ENCODE measurements around the gene FBXW12.

The FBXW12 gene

DNA sequence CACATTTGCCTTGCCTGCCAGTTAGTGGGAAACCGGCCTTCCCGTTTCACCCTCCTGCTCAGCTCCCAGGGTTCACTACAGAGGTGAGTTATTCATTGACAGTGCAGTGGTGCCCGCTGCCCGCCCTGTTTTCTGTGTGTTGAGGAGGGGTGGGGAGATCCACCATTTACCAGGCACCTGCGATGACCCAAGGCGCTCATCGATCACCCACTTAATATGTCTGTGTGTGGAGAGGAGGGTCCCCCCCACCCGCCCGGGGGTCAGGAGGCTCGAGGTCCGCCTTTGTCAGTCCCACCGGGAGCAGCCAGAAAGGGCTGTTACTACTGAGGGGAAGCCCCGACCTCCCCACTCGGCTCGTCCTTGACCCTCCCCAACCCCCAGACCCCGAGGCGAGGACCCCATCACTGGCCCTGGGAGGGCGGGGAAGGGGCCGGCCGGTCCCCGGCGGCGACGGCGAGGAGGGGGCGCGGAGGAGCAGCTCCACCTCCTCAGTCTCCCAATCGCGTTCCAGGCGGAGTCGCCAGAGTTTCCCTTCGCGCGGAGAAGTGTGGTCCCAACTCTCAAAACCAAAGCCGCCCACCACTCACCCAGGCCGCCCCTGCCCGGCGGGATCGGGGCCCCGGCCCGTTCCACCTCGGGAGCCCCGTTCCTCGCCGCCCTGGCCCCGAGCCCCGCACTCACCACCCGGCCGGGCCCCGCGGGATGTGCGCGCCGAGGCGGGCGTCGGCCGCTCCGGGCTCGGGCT is 56.7 kb downstream of the FBXW12 start:
- peak; percentile 66 to 67 for ATAC-seq (replicated peaks)
- no peak overlapping the region for H3K27ac Mint-ChIP-seq

GRCh38 chr3:48429317-48429959 is 57.4 kb downstream of the FBXW12 start:
- Mint-ChIP-seq H3K4me1 (peaks cover 14 to 19% of the 10 kb centered on the region in 2 donors), H3K27me3 (peaks cover 21 to 28% of the 10 kb centered on the region in 2 donors), H3K4me3 (peak overlapping the region; percentile 87 to 90), H3K36me3 (peaks cover 14 to 27% of the 10 kb centered on the region in 2 donors), H3K9me3 (no peaks in the 10 kb centered on the region), H3K27ac (peak overlapping the region; percentile 77)
- ATAC-seq (replicated peaks) (peak; percentile 68 to 75), DNase-seq (peak; percentile 18)

More for the DNA sequence above, 56.7 kb downstream of the FBXW12 start:
- DNase-seq, result no peak
- no peaks in the 10 kb centered on the region for H3K9me3 Mint-ChIP-seq
- peaks cover 21 to 28% of the 10 kb centered on the region in 2 donors for H3K27me3 Mint-ChIP-seq
- peaks cover 10 to 24% of the 10 kb centered on the region in 2 donors for H3K36me3 Mint-ChIP-seq
- H3K4me3 Mint-ChIP-seq, result peak overlapping the region; percentile 44 to 47
- peaks cover 14 to 19% of the 10 kb centered on the region in 2 donors for H3K4me1 Mint-ChIP-seq

DNA sequence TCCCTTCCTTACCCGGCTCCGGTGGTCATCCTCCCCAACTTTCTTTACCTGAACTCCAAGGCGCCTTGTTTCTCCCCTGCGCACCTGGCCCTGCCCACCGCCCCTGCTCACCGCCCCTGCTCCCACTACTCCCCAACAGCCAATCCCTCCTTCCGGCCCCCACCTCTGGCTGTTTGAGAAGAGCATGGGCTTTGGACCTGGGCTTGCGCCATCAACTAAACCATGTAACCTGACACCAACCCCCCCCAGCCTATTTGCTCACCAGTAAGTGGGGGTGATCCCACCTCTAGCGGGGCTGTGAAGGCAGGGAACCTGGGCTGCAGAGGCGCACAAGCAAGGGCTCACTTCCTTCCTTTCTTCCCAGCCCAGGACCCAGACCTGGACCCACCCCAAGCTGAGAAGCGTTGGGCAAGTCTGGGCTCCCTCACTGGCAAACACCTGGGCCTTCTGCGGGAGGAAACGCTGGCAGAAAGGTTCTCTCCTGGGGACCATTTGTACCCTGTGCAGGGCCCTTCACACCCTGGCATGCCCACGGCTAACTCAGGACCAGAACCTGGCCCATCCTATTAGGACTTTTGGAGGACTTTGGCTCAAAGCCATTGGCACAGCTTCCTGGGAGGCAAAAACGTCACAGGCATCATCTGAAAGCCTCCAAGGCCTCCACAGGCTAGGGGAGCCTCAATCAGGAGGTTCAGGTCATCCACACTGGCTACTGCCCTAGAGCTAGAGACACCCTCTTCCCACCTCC is 58.1 kb downstream of the FBXW12 start, which contains the start of gene PLXNB1:
TSS of gene PLXNB1 (minus strand) at position 127 of the 748 bp plus-strand sequence. CDS start 5,475 bp downstream, outside the sequence.
- H3K9me3 Mint-ChIP-seq, result no peaks in the 10 kb centered on the region
- H3K36me3 Mint-ChIP-seq, result peaks cover 17 to 31% of the 10 kb centered on the region in 2 donors
- H3K4me3 Mint-ChIP-seq, result peak within 1 kb of the TSS; percentile 87 to 90
- H3K27ac Mint-ChIP-seq, result peak within 1 kb of the TSS; percentile 77
- H3K4me1 Mint-ChIP-seq, result peaks cover 14 to 19% of the 10 kb centered on the region in 2 donors
- peaks cover 21 to 28% of the 10 kb centered on the region in 2 donors for H3K27me3 Mint-ChIP-seq
- no peak for DNase-seq
- peak; percentile 10 to 18 for ATAC-seq (replicated peaks)

- ATAC-seq (replicated peaks) (no peak), DNase-seq (no peak)
- no peak overlapping the region for H3K27ac Mint-ChIP-seq
- peaks cover 21 to 28% of the 10 kb centered on the region in 2 donors for H3K27me3 Mint-ChIP-seq
- H3K4me1 Mint-ChIP-seq, result peaks cover 14 to 19% of the 10 kb centered on the region in 2 donors
- H3K9me3 Mint-ChIP-seq, result no peaks in the 10 kb centered on the region
- H3K36me3 Mint-ChIP-seq, result peaks cover 17 to 31% of the 10 kb centered on the region in 2 donors
- peak overlapping the region; percentile 87 to 90 for H3K4me3 Mint-ChIP-seq
These were observed 58.7 kb downstream of the FBXW12 start for GRCh38 chr3:48430708-48431101.

GRCh38 chr3:48431224-48432029 is 59.4 kb downstream of the FBXW12 start:
- Mint-ChIP-seq H3K36me3 (peaks cover 17 to 31% of the 10 kb centered on the region in 2 donors), H3K27me3 (peaks cover 21 to 28% of the 10 kb centered on the region in 2 donors), H3K4me1 (peaks cover 14 to 19% of the 10 kb centered on the region in 2 donors), H3K4me3 (peak overlapping the region in 1 of 2 donors; percentile 87), H3K9me3 (no peaks in the 10 kb centered on the region), H3K27ac (no peak overlapping the region)
- ATAC-seq (replicated peaks), result no peak
- no peak for DNase-seq

DNA sequence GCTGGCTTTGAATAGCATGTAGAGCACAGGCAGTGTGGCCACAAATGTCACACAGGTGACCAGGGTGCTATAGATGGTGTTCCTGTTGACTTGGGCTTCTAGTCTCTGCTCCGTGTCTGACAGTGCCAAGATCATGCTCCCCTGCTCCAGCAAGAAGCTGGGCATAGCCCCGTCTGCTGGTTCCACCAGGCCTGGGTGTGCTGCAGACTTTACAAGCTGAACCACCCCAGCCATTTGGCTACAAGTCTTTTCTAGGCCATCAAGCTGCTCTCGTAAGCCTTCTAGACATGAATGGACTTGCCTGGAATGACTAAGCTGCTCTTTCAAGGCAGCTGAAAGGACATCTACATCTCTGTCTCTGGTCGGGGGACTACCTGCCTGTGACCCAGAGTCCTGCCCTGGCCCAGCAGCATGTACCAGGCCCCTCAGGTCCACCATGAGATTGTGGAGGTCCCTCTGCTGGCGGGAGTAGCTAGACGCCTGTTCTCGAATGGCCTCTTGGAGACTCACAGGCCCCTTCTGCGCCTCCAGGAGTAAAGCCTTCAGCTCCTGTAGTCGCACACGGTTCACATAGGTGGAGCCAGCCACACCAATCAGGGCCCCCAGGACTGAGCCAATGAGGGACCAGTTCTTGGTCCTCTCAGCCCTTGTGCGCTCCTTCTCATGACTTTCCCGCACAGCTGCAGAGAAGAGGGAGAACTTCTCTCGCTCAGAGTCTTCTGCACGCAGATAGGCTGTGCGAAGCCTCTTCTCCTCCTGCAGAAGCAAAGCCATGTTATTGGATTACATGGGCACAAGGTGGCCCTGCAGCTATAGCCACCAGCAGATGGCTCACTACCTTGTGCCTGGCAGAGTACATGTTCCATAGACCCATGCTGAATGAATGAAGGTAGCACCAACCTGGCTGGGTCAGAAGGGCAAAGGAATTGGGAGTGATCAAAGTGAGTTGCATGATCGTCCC is 60.7 kb downstream of the FBXW12 start:
- DNase-seq (no peak), ATAC-seq (replicated peaks) (no peak)
- Mint-ChIP-seq H3K4me1 (peaks cover 16 to 19% of the 10 kb centered on the region in 2 donors), H3K27ac (no peak overlapping the region), H3K27me3 (peaks cover 18% of the 10 kb centered on the region in 2 donors), H3K9me3 (no peaks in the 10 kb centered on the region), H3K36me3 (peaks cover 19 to 33% of the 10 kb centered on the region in 2 donors), H3K4me3 (no peak overlapping the region)

DNA sequence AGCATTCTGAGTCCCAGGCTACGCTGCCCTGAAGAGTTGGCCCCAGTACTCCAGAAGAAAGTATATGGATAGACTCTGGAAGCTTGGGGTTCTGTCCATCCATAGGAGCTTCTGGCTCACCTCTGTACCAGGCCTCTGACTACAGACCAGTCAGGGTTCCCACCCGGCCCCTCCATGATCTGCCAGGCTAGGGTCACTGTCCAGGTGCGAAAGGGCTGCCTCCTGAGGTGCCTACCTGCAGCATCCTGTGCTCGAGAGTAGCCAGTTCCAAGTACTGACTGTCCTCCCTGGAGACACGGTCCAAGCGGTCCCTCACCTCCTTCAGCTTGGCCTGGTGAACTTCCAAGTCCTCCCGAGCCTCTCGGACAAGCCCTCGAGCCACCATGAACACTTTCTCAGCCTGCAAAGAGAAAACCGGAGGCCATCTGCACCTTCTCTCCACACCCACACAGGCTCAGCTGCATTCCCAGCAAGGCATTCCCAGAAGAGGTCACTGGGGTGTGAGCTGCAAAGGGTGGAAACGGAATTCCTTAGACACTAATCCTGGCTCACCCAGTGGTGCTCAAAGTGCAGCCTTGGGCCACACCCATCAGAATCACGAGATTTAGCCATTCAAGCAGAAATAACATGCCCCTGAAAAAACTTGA is 61.6 kb downstream of the FBXW12 start:
- Mint-ChIP-seq H3K4me1 (peaks cover 15 to 24% of the 10 kb centered on the region in 2 donors), H3K9me3 (no peaks in the 10 kb centered on the region), H3K4me3 (no peak overlapping the region), H3K27ac (no peak overlapping the region), H3K27me3 (peaks cover 9% of the 10 kb centered on the region in 2 donors), H3K36me3 (peaks cover 19 to 42% of the 10 kb centered on the region in 2 donors)
- ATAC-seq (replicated peaks), result no peak
- no peak for DNase-seq

- no peaks in the 10 kb centered on the region for H3K9me3 Mint-ChIP-seq
- H3K4me3 Mint-ChIP-seq, result no peak overlapping the region
- H3K27ac Mint-ChIP-seq, result no peak overlapping the region
- peaks cover 9% of the 10 kb centered on the region in 2 donors for H3K27me3 Mint-ChIP-seq
- DNase-seq (no peak), ATAC-seq (replicated peaks) (no peak)
- peaks cover 15 to 30% of the 10 kb centered on the region in 2 donors for H3K4me1 Mint-ChIP-seq
- peaks cover 19 to 46% of the 10 kb centered on the region in 2 donors for H3K36me3 Mint-ChIP-seq
These were observed 62.7 kb downstream of the FBXW12 start for GRCh38 chr3:48434591-48435222.

DNA sequence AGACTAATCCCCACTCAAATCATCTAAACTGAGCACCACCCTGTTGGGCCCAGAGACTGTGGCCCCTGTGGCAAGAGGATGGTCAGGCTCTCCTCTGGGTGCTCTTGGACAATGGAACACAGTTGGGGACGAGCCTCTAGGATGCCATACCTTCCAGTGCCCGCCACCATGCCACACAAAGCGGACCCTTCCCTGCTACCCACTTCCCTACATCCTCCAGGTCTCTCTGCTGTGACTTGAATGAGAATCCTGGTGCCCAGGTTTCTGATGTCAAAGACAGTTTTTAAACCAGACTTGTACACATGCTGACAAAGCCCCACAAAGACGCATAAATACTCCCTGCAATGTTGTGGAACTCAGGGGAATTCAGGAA is 63.2 kb downstream of the FBXW12 start:
- Mint-ChIP-seq H3K27me3 (peaks cover 4 to 5% of the 10 kb centered on the region in 2 donors), H3K4me1 (peaks cover 14 to 29% of the 10 kb centered on the region in 2 donors), H3K36me3 (peaks cover 23 to 51% of the 10 kb centered on the region in 2 donors)

GRCh38 chr3:48435774-48436476 is 63.9 kb downstream of the FBXW12 start:
- no peak overlapping the region for H3K4me3 Mint-ChIP-seq
- peaks cover 25 to 52% of the 10 kb centered on the region in 2 donors for H3K36me3 Mint-ChIP-seq
- no peak overlapping the region for H3K27ac Mint-ChIP-seq
- no peaks in the 10 kb centered on the region for H3K27me3 Mint-ChIP-seq
- H3K9me3 Mint-ChIP-seq, result no peaks in the 10 kb centered on the region
- H3K4me1 Mint-ChIP-seq, result peaks cover 8 to 23% of the 10 kb centered on the region in 2 donors
- DNase-seq (peak; percentile 69), ATAC-seq (replicated peaks) (peak; percentile 33 to 35)

More for the DNA sequence above, 63.2 kb downstream of the FBXW12 start:
- Mint-ChIP-seq H3K27ac (no peak overlapping the region), H3K9me3 (no peaks in the 10 kb centered on the region), H3K4me3 (no peak overlapping the region)
- ATAC-seq (replicated peaks) (no peak), DNase-seq (no peak)

- no peaks in the 10 kb centered on the region for H3K9me3 Mint-ChIP-seq
- H3K4me3 Mint-ChIP-seq, result no peak overlapping the region
- DNase-seq (no peak), ATAC-seq (replicated peaks) (no peak)
- H3K27ac Mint-ChIP-seq, result no peak overlapping the region
- peaks cover 21 to 50% of the 10 kb centered on the region in 2 donors for H3K36me3 Mint-ChIP-seq
- H3K4me1 Mint-ChIP-seq, result peaks cover 6 to 22% of the 10 kb centered on the region in 2 donors
- H3K27me3 Mint-ChIP-seq, result no peaks in the 10 kb centered on the region
These were observed 64.4 kb downstream of the FBXW12 start for GRCh38 chr3:48436477-48436787.
